GM12878 (cell line): ENCODE results near the gene OR5L1. TPM values are rescaled to one million over a fixed set of nuclear protein-coding genes. Genes with fewer than 3 reads are reported as not detected.

Source experiments
- ATAC-seq: fragments of 200-7000 bp; cut with Tn5 transposase; 3 replicates; pipeline ENCODE4 v1.9.1; 2020; ENCODE audit warnings: mild to moderate bottlenecking, moderate library complexity
- BruUV-seq: library from RNA; stranded (reverse); fragments of 400-500 nt; replicated peaks from 2 replicates; lab custom pipeline; 2021; lab: Mats Ljungman, UMichigan
- CTCF ChIA-PET: fragments of 300-600 bp; sonication (Branson Sonifier 250); formaldehyde crosslinking; extraction: SDS; loops from one replicate; lab custom pipeline; 2021; ENCODE audit warnings: inconsistent platforms; lab: Yijun Ruan, JAX
- POLR2A ChIA-PET: fragments of 350-600 bp; formaldehyde crosslinking; extraction: SDS; loops from one replicate; lab custom pipeline; 2021; ENCODE audit warnings: inconsistent platforms; lab: Charles Lee
- RAD21 ChIA-PET: fragments of 300-600 bp; sonication (Branson Sonifier 250); formaldehyde crosslinking; loops from one replicate; lab custom pipeline; 2023; ENCODE audit warnings: antibody characterized with exemption; ENCODE audit not compliant: unreplicated experiment; lab: Charles Lee
- SMC1A ChIA-PET: fragments of 300-600 bp; sonication (Branson Sonifier 250); formaldehyde crosslinking; loops from one replicate; lab custom pipeline; 2023; ENCODE audit not compliant: unreplicated experiment, uncharacterized antibody; lab: Charles Lee
- DNase-seq: peaks from one replicate; pipeline ENCODE4 v3.0.0-alpha.2; 2011; ENCODE audit warnings: low read depth, low spot score
- FAIRE-seq: peaks from 3 replicates; lab custom pipeline; 2011; peaks lifted over from hg19 to GRCh38; lab: Jason Lieb, UNC
- H2AFZ ChIP-seq: 2 replicates; pipeline ENCODE4 v1.6.0; 2011; ENCODE audit warnings: low read depth, low read length, control low read depth; ENCODE audit not compliant: control insufficient read depth
- H3K27ac ChIP-seq: 2 replicates; pipeline ENCODE4 v1.5.1; 2011; ENCODE audit warnings: control low read depth; ENCODE audit not compliant: control insufficient read depth, insufficient read depth
- H3K27me3 ChIP-seq, 2 experiments: replicated peaks in 1 of 2; 2 replicates each; pipeline versions ENCODE4 v1.6.0 to v1.6.1; 2011; ENCODE audit warnings: low read length in 1 of 2; ENCODE audit not compliant: control insufficient read depth in 2 of 2, insufficient read depth in 2 of 2
- H3K36me3 ChIP-seq, 2 experiments: 2 replicates each; pipeline ENCODE4 v1.5.1; 2011; ENCODE audit warnings: low read length in 1 of 2; ENCODE audit not compliant: control insufficient read depth in 2 of 2, insufficient read depth in 2 of 2
- H3K4me1 ChIP-seq: 2 replicates; pipeline ENCODE4 v1.6.1; 2011; ENCODE audit warnings: mild to moderate bottlenecking, low read length, moderate library complexity, mixed read lengths; ENCODE audit not compliant: control insufficient read depth, insufficient read depth
- H3K4me2 ChIP-seq: 2 replicates; pipeline ENCODE4 v1.6.0; 2011; ENCODE audit warnings: control low read depth; ENCODE audit not compliant: control insufficient read depth, insufficient read depth
- H3K4me3 ChIP-seq: fragments of 200-600 bp; sonication (generic); 2 replicates; pipeline ENCODE4 v1.5.1; 2016
- H3K79me2 ChIP-seq: 2 replicates; pipeline ENCODE4 v1.6.0; 2011; ENCODE audit warnings: low read length; ENCODE audit not compliant: control insufficient read depth, insufficient read depth
- H3K9ac ChIP-seq: 2 replicates; pipeline ENCODE4 v1.8.0; 2011; ENCODE audit warnings: low read length, control low read depth, mixed read lengths; ENCODE audit not compliant: control insufficient read depth, insufficient read depth
- H3K9me3 ChIP-seq: replicated peaks from 3 replicates; pipeline ENCODE4 v1.5.1; 2011; ENCODE audit warnings: mild to moderate bottlenecking, low read length; ENCODE audit not compliant: control insufficient read depth, insufficient read depth
- H4K20me1 ChIP-seq: 2 replicates; pipeline ENCODE4 v1.6.0; 2011; ENCODE audit not compliant: control insufficient read depth, insufficient read depth
- CBFB ChIP-seq: IDR thresholded peaks from 2 replicates; pipeline ENCODE4 v1.6.1; 2016; ENCODE audit warnings: antibody characterized with exemption, low read depth
- CUX1 ChIP-seq: IDR thresholded peaks from 2 replicates; pipeline ENCODE4 v1.6.1; 2012; ENCODE audit warnings: improper control_type of control experiment, low read depth, low read length; ENCODE audit not compliant: insufficient replicate concordance
- FOS ChIP-seq: IDR thresholded peaks from 3 replicates; pipeline ENCODE4 v1.6.1; 2011; ENCODE audit warnings: borderline replicate concordance; ENCODE audit not compliant: insufficient read length; ENCODE audit errors: extremely low read depth
- WGBS: methylation state at CpG from one replicate; pipeline ENCODE4 v1.1.6; 2016; ENCODE audit warnings: low lambda C conversion rate; ENCODE audit not compliant: insufficient replicate concordance, insufficient coverage; ENCODE audit errors: missing lambda C conversion rate; 5-methylcytosine and 5-hydroxymethylcytosine counted together
- in situ Hi-C: fragments of 300-500 bp; cut with MboI; formaldehyde crosslinking; loops from 9 replicates; pipeline ENCODE4 v1.14.3; 2018; ENCODE audit warnings: mixed read lengths
- intact Hi-C: fragments of 100-400 bp; cut with micrococcal nuclease; formaldehyde crosslinking; loops from one replicate; pipeline ENCODE4 v1.14.2; 2022; ENCODE audit not compliant: unreplicated experiment
- polyA plus RNA-seq, 11 experiments: library from polyadenylated mRNA; depleted of rRNA in 4 of 11; unstranded in 6 of 11; stranded (reverse) in 5 of 11; fragments of >200 nt; fragmentation: Nextera tagmentation in 4 of 11; fragmentation: Illumina TruSeq in 1 of 11; extraction: Ambion mirVana in 4 of 11; extraction: Trizol in 1 of 11; gene quantifications; 1 replicate in 1 of 11; 2 replicates in 10 of 11; pipeline versions ENCODE4 v1.2.1 to v1.2.3, GENCODE V29; 2011 to 2016; ENCODE audit warnings: inconsistent platforms in 2 of 11, missing spikeins in 2 of 11, low read depth in 1 of 11
- total RNA-seq, 4 experiments: library from RNA; depleted of rRNA in 3 of 4; stranded (reverse); fragments of >200 nt in 3 of 4; fragmentation: Illumina TruSeq in 1 of 4; extraction: Trizol in 1 of 4; gene quantifications; 2 replicates each; pipeline versions ENCODE4 v1.2.1 to v1.2.3, GENCODE V29; 2013 to 2021

OR5L1 gene
- total and polyA plus RNA-seq, 10 of the 15 experiments (the other 5 are each of a cell fraction or from before 2014, with no cell fraction given) = not detected

DNA sequence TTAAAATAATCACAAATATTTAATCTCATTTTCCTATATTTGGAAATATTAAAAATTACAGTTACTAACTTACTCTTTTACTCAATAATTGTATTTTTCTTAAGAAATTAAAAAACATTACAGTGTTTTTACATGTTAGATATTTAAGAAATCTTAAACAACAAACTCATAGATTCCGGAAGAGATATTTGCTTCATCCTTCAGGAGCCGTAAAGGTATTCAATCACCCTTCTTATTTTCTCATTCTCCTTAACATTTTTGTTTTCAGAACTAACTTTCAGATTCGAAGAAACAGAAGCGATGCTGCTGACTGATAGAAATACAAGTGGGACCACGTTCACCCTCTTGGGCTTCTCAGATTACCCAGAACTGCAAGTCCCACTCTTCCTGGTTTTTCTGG lies 8.2 kb downstream of the OR5L1 start, which contains the start of gene OR5D18:
Gene OR5D18, plus strand, starts transcription at position 301 of the 400 bp plus-strand sequence. Its CDS starts 0 bp downstream, at position 301.
- H3K9me3 ChIP-seq = no peaks in the 10 kb centered on the region
- H4K20me1 ChIP-seq = no peaks in the 10 kb centered on the region
- 40% methylated on average over 5 of the region's 5 CpGs for WGBS
- TF ChIP-seq FOS (no peak), CBFB (no peak), CUX1 (no peak)
- TF ChIP-seq, all 136 proteins: peak for 0
- no peak within 1 kb of the TSS for H3K4me2 ChIP-seq
- no peak within 1 kb of the TSS for H2AFZ ChIP-seq
- DNase-seq (no peak), FAIRE-seq (no peak), ATAC-seq (no peak)
- H3K27me3 ChIP-seq = no peaks in the 10 kb centered on the region
- no peaks in the 10 kb centered on the region for H3K36me3 ChIP-seq
- CTCF ChIA-PET = no interaction called here
- H3K27ac ChIP-seq = no peak within 1 kb of the TSS
- H3K4me3 ChIP-seq = no peak within 1 kb of the TSS
- no peaks in the 10 kb centered on the region for H3K4me1 ChIP-seq
- SMC1A ChIA-PET = no interaction called here
- in situ Hi-C loops (no loop called here), intact Hi-C loops (loop anchor here (1.0 to 10.0 kb wide), 2 partner anchors 22 to 95 kb away; partner anchors contain the start of gene OR5W2)
- H3K9ac ChIP-seq = no peak within 1 kb of the TSS
- RAD21 ChIA-PET = no interaction called here
- POLR2A ChIA-PET = no interaction called here
- H3K79me2 ChIP-seq = no peaks in the 10 kb centered on the region
- BruUV-seq = no TSS peak
